Epithelial cell of proximal tubule (primary cell): ENCODE measurements around the gene GSTM5. TPM values are rescaled to one million over a fixed set of nuclear protein-coding genes. Genes with fewer than 3 reads are reported as not detected.

ENCODE experiments used
- DNase-seq: peaks from one replicate; pipeline ENCODE4 v3.0.0-alpha.2; 2011; ENCODE audit warnings: low read depth
- H3K4me3 ChIP-seq: 2 replicates; pipeline ENCODE4 v1.5.1; 2011; ENCODE audit warnings: low read depth, mild to moderate bottlenecking, low read length
- CTCF ChIP-seq: conservative IDR thresholded peaks from 2 replicates; pipeline ENCODE4 v1.5.1; 2012; ENCODE audit warnings: low read depth, mild to moderate bottlenecking, low read length
- total RNA-seq: library from RNA; depleted of rRNA; stranded (reverse); fragments of >200 nt; gene quantifications from 2 replicates; pipeline ENCODE4 v1.2.3, GENCODE V29; 2015

Gene GSTM5
- total RNA-seq, 1 donor from 2014 or later = not detected

GRCh38 chr1:109721971-109722370 lies 9.9 kb downstream of the GSTM5 start:
- TF ChIP-seq CTCF = no peak

GRCh38 chr1:109722908-109723691 lies 11.0 kb downstream of the GSTM5 start:
- TF ChIP-seq CTCF = no peak
- DNase-seq = no peak
- no peak overlapping the region for H3K4me3 ChIP-seq

More at GRCh38 chr1:109721971-109722370, 9.9 kb downstream of the GSTM5 start:
- no peak overlapping the region for H3K4me3 ChIP-seq
- no peak for DNase-seq

- no peak for TF ChIP-seq CTCF
- DNase-seq = no peak
- no peak overlapping the region for H3K4me3 ChIP-seq
Observed at GRCh38 chr1:109724933-109725332, 12.9 kb downstream of the GSTM5 start.

- no peak for DNase-seq
- no peak for TF ChIP-seq CTCF
- no peak overlapping the region for H3K4me3 ChIP-seq
Observed at GRCh38 chr1:109725510-109725909, 13.5 kb downstream of the GSTM5 start.

- TF ChIP-seq CTCF = no peak
- no peak overlapping the region for H3K4me3 ChIP-seq
- DNase-seq = no peak
Observed at GRCh38 chr1:109726007-109726406, 14.0 kb downstream of the GSTM5 start.

- no peak overlapping the region for H3K4me3 ChIP-seq
- no peak for TF ChIP-seq CTCF
- no peak for DNase-seq
Observed at GRCh38 chr1:109726728-109727373, 14.8 kb downstream of the GSTM5 start.

GRCh38 chr1:109728870-109729269 lies 16.8 kb downstream of the GSTM5 start:
- no peak for DNase-seq
- no peak for TF ChIP-seq CTCF
- no peak overlapping the region for H3K4me3 ChIP-seq
